ENCODE measurements around the gene GSTA5. TPM values are rescaled to one million over a fixed set of nuclear protein-coding genes. Genes with fewer than 3 reads are reported as not detected.
A peak's percentile ranks its signal among the peaks of the same experiment; 100 is the strongest.
"Not testable (repeated sequence)": the region's sequence is repeated elsewhere in the genome, so short reads cannot be mapped to it uniquely, and the experiment has no call there.

Gene GSTA5
- total RNA-seq, 1 donor from 2014 or later: not detected

- intact Hi-C loops (cut with DNase I): no loop called here
- DNase-seq (ENCODE audit: low spot score) (no peak), ATAC-seq (no peak)
Observed at GRCh38 chr6:52843605-52844004, 3.0 kb upstream of the GSTA5 start.

GRCh38 chr6:52839124-52840055 lies 1.2 kb downstream of the GSTA5 start:
- DNase-seq (ENCODE audit: low spot score): no peak
- intact Hi-C loops (cut with DNase I): no loop called here
- ATAC-seq: peak; percentile 64

GRCh38 chr6:52834481-52834880 lies 6.1 kb downstream of the GSTA5 start:
- intact Hi-C loops (cut with DNase I): no loop called here
- ATAC-seq (no peak), DNase-seq (ENCODE audit: low spot score) (no peak)

- DNase-seq (ENCODE audit: low spot score); intact Hi-C loops (cut with DNase I); ATAC-seq: not testable (repeated sequence)
Observed at GRCh38 chr6:52830869-52831268, 9.7 kb downstream of the GSTA5 start.

- intact Hi-C loops (cut with DNase I): no loop called here
- ATAC-seq (no peak), DNase-seq (ENCODE audit: low spot score) (no peak)
Observed at GRCh38 chr6:52829046-52829817, 11.4 kb downstream of the GSTA5 start.

- ATAC-seq; intact Hi-C loops (cut with DNase I); DNase-seq (ENCODE audit: low spot score): not testable (repeated sequence)
Observed at GRCh38 chr6:52828621-52829020, 12.0 kb downstream of the GSTA5 start.

GRCh38 chr6:52827073-52827783 lies 13.4 kb downstream of the GSTA5 start:
- ATAC-seq; intact Hi-C loops (cut with DNase I): not testable (repeated sequence)

GRCh38 chr6:52826513-52826912 lies 14.1 kb downstream of the GSTA5 start:
- intact Hi-C loops (cut with DNase I): no loop called here
- ATAC-seq: no peak
- no peak for DNase-seq (ENCODE audit: low spot score)

More at GRCh38 chr6:52827073-52827783, 13.4 kb downstream of the GSTA5 start:
- not testable (repeated sequence) for DNase-seq (ENCODE audit: low spot score)

- ATAC-seq; intact Hi-C loops (cut with DNase I); DNase-seq (ENCODE audit: low spot score): not testable (repeated sequence)
Observed at GRCh38 chr6:52825900-52826459, 14.6 kb downstream of the GSTA5 start.

GRCh38 chr6:52825270-52825793 lies 15.3 kb downstream of the GSTA5 start:
- intact Hi-C loops (cut with DNase I); DNase-seq (ENCODE audit: low spot score); ATAC-seq: not testable (repeated sequence)

- ATAC-seq (no peak), DNase-seq (ENCODE audit: low spot score) (no peak)
- intact Hi-C loops (cut with DNase I): no loop called here
Observed at GRCh38 chr6:52821842-52822241, 18.8 kb downstream of the GSTA5 start.

GRCh38 chr6:52820198-52820597 lies 20.4 kb downstream of the GSTA5 start:
- DNase-seq (ENCODE audit: low spot score) (no peak), ATAC-seq (no peak)
- intact Hi-C loops (cut with DNase I): no loop called here

- peak; percentile 74 for ATAC-seq
- intact Hi-C loops (cut with DNase I): no loop called here
Observed at GRCh38 chr6:52815167-52816092, 25.2 kb downstream of the GSTA5 start.

GRCh38 chr6:52814545-52814944 lies 26.1 kb downstream of the GSTA5 start:
- intact Hi-C loops (cut with DNase I): not testable (repeated sequence)

More at GRCh38 chr6:52815167-52816092, 25.2 kb downstream of the GSTA5 start:
- no peak for DNase-seq (ENCODE audit: low spot score)

GRCh38 chr6:52809777-52810176 lies 30.8 kb downstream of the GSTA5 start:
- intact Hi-C loops (cut with DNase I); DNase-seq (ENCODE audit: low spot score); ATAC-seq: not testable (repeated sequence)

More at GRCh38 chr6:52814545-52814944, 26.1 kb downstream of the GSTA5 start:
- ATAC-seq; DNase-seq (ENCODE audit: low spot score): not testable (repeated sequence)

GRCh38 chr6:52808660-52809059 lies 32.0 kb downstream of the GSTA5 start:
- ATAC-seq: no peak
- no peak for DNase-seq (ENCODE audit: low spot score)
- intact Hi-C loops (cut with DNase I): no loop called here

GRCh38 chr6:52803668-52804255 lies 36.9 kb downstream of the GSTA5 start, which contains the start of gene GSTA1:
TSS of gene GSTA1 (minus strand) at chr6:52803816. CDS start at chr6:52799267, 4,549 bp downstream.
- DNase-seq (ENCODE audit: low spot score); intact Hi-C loops (cut with DNase I); ATAC-seq: not testable (repeated sequence)
